GM19397 (cell line): ENCODE measurements around the gene SH2B3.
A peak's percentile ranks its signal among the peaks of the same experiment; 100 is the strongest.
"Not testable (repeated sequence)": the region's sequence is repeated elsewhere in the genome, so short reads cannot be mapped to it uniquely, and the experiment has no call there.

ENCODE experiments used
- ATAC-seq: cut with Tn5 transposase; IDR thresholded peaks from one replicate; pipeline ENCODE4 v1.9.1; 2021; ENCODE audit warnings: mild to moderate bottlenecking, moderate library complexity; ENCODE audit not compliant: unreplicated experiment

The SH2B3 gene

GRCh38 chr12:111405859-111406473, at the start of gene SH2B3:
SH2B3 (plus strand) TSS chr12:111405923; CDS start chr12:111418146, 12,223 bp downstream.
- ATAC-seq, result peak; percentile 16

- no peak for ATAC-seq
Measured at GRCh38 chr12:111359231-111359913, 46.4 kb upstream of the SH2B3 start.

GRCh38 chr12:111359914-111360276, 45.8 kb upstream of the SH2B3 start:
- ATAC-seq, result no peak

GRCh38 chr12:111360325-111360930, 45.3 kb upstream of the SH2B3 start:
- no peak for ATAC-seq

- ATAC-seq, result no peak
Measured at GRCh38 chr12:111361073-111361716, 44.5 kb upstream of the SH2B3 start.

- ATAC-seq, result no peak
Measured at GRCh38 chr12:111361717-111362576, 43.8 kb upstream of the SH2B3 start.

- ATAC-seq, result no peak
Measured at GRCh38 chr12:111362687-111363475, 42.8 kb upstream of the SH2B3 start.

- ATAC-seq, result no peak
Measured at GRCh38 chr12:111363578-111363977, 42.1 kb upstream of the SH2B3 start.

GRCh38 chr12:111366075-111366474, 39.6 kb upstream of the SH2B3 start:
- ATAC-seq, result no peak

GRCh38 chr12:111366583-111366982, 39.1 kb upstream of the SH2B3 start:
- no peak for ATAC-seq

GRCh38 chr12:111367661-111368221, 38.0 kb upstream of the SH2B3 start:
- ATAC-seq, result no peak

- ATAC-seq, result peak; percentile 10
Measured at GRCh38 chr12:111368291-111368787, 37.4 kb upstream of the SH2B3 start.

GRCh38 chr12:111368788-111369495, 36.8 kb upstream of the SH2B3 start, which contains the start of gene PHETA1:
PHETA1 (minus strand) TSS chr12:111369095; CDS start chr12:111363427, 5,668 bp downstream.
- ATAC-seq, result peak; percentile 95

GRCh38 chr12:111369496-111370220, 36.1 kb upstream of the SH2B3 start:
- no peak for ATAC-seq

- not testable (repeated sequence) for ATAC-seq
Measured at GRCh38 chr12:111373231-111373630, 32.5 kb upstream of the SH2B3 start.

- no peak for ATAC-seq
Measured at GRCh38 chr12:111377440-111377839, 28.3 kb upstream of the SH2B3 start.

- ATAC-seq, result no peak
Measured at GRCh38 chr12:111379942-111380554, 25.7 kb upstream of the SH2B3 start.

GRCh38 chr12:111384596-111384995, 21.1 kb upstream of the SH2B3 start:
- no peak for ATAC-seq
